BE2C (cell line): ENCODE results near the gene NFKBIA.

Source experiments
- DNase-seq: peaks from one replicate; pipeline ENCODE4 v3.0.0-alpha.2; 2020
- H3K27me3 ChIP-seq: fragments of 250-450 bp; sonication (Bioruptor Pico); 2 replicates; pipeline ENCODE4 v1.5.1; 2020; ENCODE audit warnings: mild to moderate bottlenecking
- H3K36me3 ChIP-seq: fragments of 250-450 bp; sonication (Bioruptor Pico); 2 replicates; pipeline ENCODE4 v1.5.1; 2020; ENCODE audit warnings: mild to moderate bottlenecking
- H3K4me1 ChIP-seq: fragments of 250-450 bp; sonication (Bioruptor Pico); 2 replicates; pipeline ENCODE4 v1.5.1; 2020
- H3K4me3 ChIP-seq: 2 replicates; pipeline ENCODE4 v1.5.1; 2011; ENCODE audit warnings: low read depth, low read length
- H3K9me3 ChIP-seq: fragments of 250-450 bp; sonication (Bioruptor Pico); 2 replicates; pipeline ENCODE4 v1.5.1; 2020
- TF ChIP-seq, protein P1 (sequence below): IDR thresholded peaks from 2 replicates; pipeline ENCODE4 v1.5.1; 2012; ENCODE audit warnings: mild to moderate bottlenecking, low read depth, low read length

Gene NFKBIA

GRCh38 chr14:35394326-35395013 lies 10.1 kb downstream of the NFKBIA start:
- Histone ChIP-seq H3K4me1 (peaks cover 8% of the 10 kb centered on the region), H3K36me3 (peaks cover 5% of the 10 kb centered on the region; the same call in 1 of the 2 replicates), H3K27me3 (no peaks in the 10 kb centered on the region), H3K9me3 (no peaks in the 10 kb centered on the region), H3K4me3 (no peak overlapping the region)
- TF ChIP-seq, protein P1, sequence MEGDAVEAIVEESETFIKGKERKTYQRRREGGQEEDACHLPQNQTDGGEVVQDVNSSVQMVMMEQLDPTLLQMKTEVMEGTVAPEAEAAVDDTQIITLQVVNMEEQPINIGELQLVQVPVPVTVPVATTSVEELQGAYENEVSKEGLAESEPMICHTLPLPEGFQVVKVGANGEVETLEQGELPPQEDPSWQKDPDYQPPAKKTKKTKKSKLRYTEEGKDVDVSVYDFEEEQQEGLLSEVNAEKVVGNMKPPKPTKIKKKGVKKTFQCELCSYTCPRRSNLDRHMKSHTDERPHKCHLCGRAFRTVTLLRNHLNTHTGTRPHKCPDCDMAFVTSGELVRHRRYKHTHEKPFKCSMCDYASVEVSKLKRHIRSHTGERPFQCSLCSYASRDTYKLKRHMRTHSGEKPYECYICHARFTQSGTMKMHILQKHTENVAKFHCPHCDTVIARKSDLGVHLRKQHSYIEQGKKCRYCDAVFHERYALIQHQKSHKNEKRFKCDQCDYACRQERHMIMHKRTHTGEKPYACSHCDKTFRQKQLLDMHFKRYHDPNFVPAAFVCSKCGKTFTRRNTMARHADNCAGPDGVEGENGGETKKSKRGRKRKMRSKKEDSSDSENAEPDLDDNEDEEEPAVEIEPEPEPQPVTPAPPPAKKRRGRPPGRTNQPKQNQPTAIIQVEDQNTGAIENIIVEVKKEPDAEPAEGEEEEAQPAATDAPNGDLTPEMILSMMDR, result no peak
- no peak for DNase-seq

- no peaks in the 10 kb centered on the region for H3K27me3 ChIP-seq
- peaks cover 8% of the 10 kb centered on the region for H3K4me1 ChIP-seq
- no peak for DNase-seq
Measured at GRCh38 chr14:35393826-35394225, 10.7 kb downstream of the NFKBIA start.

GRCh38 chr14:35392103-35392502 lies 12.4 kb downstream of the NFKBIA start:
- no peaks in the 10 kb centered on the region for H3K36me3 ChIP-seq
- no peak for DNase-seq
- TF ChIP-seq, protein P1, result no peak
- H3K4me1 ChIP-seq, result peaks cover 15% of the 10 kb centered on the region
- no peaks in the 10 kb centered on the region for H3K9me3 ChIP-seq
- no peaks in the 10 kb centered on the region for H3K27me3 ChIP-seq
- H3K4me3 ChIP-seq, result no peak overlapping the region

More at GRCh38 chr14:35393826-35394225, 10.7 kb downstream of the NFKBIA start:
- TF ChIP-seq, protein P1, result no peak
- H3K4me3 ChIP-seq, result no peak overlapping the region
- H3K9me3 ChIP-seq, result no peaks in the 10 kb centered on the region
- no peaks in the 10 kb centered on the region for H3K36me3 ChIP-seq

DNA sequence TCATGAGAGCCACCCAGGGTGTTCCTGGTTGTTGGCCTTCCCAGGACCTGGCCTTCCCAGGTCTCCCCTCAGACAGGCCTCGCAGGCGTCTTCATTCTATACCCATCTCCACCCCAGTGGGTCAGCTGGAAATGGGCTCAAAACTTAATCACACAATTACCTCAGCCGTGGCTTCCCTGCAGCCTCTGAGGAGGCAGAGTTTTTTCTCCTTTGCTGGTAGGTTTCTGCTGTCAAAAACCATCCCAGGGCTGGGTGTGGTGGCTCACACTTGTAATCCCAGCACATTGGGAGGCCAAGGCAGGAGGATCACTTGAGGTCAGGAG lies 13.2 kb downstream of the NFKBIA start:
- no peaks in the 10 kb centered on the region for H3K9me3 ChIP-seq
- TF ChIP-seq, protein P1, result no peak
- H3K4me3 ChIP-seq, result no peak overlapping the region
- H3K4me1 ChIP-seq, result peaks cover 19% of the 10 kb centered on the region
- no peaks in the 10 kb centered on the region for H3K27me3 ChIP-seq
- H3K36me3 ChIP-seq, result no peaks in the 10 kb centered on the region
- DNase-seq, result no peak

- peak; percentile 36 for DNase-seq
- TF ChIP-seq, protein P1, result no peak
- Histone ChIP-seq H3K36me3 (no peaks in the 10 kb centered on the region), H3K4me3 (no peak overlapping the region), H3K4me1 (peaks cover 25% of the 10 kb centered on the region), H3K27me3 (no peaks in the 10 kb centered on the region), H3K9me3 (no peaks in the 10 kb centered on the region)
Measured at GRCh38 chr14:35390577-35391387, 13.8 kb downstream of the NFKBIA start.

GRCh38 chr14:35389315-35389667 lies 15.3 kb downstream of the NFKBIA start:
- TF ChIP-seq, protein P1, result no peak
- H3K4me1 ChIP-seq, result peaks cover 36% of the 10 kb centered on the region

More at GRCh38 chr14:35389315-35389667, 15.3 kb downstream of the NFKBIA start:
- Histone ChIP-seq H3K27me3 (no peaks in the 10 kb centered on the region), H3K36me3 (no peaks in the 10 kb centered on the region), H3K4me3 (no peak overlapping the region), H3K9me3 (no peaks in the 10 kb centered on the region)
- no peak for DNase-seq
